Urinary bladder (tissue), 4 donors: ENCODE measurements around the gene ORAI3. TPM values are rescaled to one million over a fixed set of nuclear protein-coding genes. Genes with fewer than 3 reads are reported as not detected.

Source experiments
- DNase-seq: peaks from one replicate; pipeline ENCODE4 v3.0.0-alpha.2; 2015; ENCODE audit errors: extremely low spot score
- H3K27ac ChIP-seq: one replicate; pipeline ENCODE4 v1.5.1; 2013; ENCODE audit warnings: low read depth, mild to moderate bottlenecking, moderate library complexity
- H3K36me3 ChIP-seq: one replicate; pipeline ENCODE4 v1.6.1; 2013; ENCODE audit warnings: mild to moderate bottlenecking, moderate library complexity; ENCODE audit not compliant: insufficient read depth
- H3K4me1 ChIP-seq: one replicate; pipeline ENCODE4 v1.6.1; 2013; ENCODE audit warnings: mild to moderate bottlenecking, moderate library complexity; ENCODE audit not compliant: insufficient read depth
- H3K4me3 ChIP-seq: one replicate; pipeline ENCODE4 v1.5.1; 2013; ENCODE audit warnings: low read depth, low read length
- WGBS: extraction: QIAGEN DNeasy Blood & Tissue Kit; methylation state at CpG from one replicate; pipeline ENCODE4 v1.1.7; 2013; 5-methylcytosine and 5-hydroxymethylcytosine counted together
- polyA plus RNA-seq: library from polyadenylated mRNA; stranded (reverse); fragments of 200-250 nt; gene quantifications from one replicate; pipeline ENCODE4 v1.2.3, GENCODE V29; 2013
- total RNA-seq: library from RNA; depleted of rRNA; stranded (reverse); fragments of >200 nt; gene quantifications from one replicate; pipeline ENCODE4 v1.2.3, GENCODE V29; 2014
- donor health status: healthy with polysubstance abuse.
- donor health status: healthy.

The ORAI3 gene
- total and polyA plus RNA-seq, 2 donors, result 16.7 to 39.7 TPM

DNA sequence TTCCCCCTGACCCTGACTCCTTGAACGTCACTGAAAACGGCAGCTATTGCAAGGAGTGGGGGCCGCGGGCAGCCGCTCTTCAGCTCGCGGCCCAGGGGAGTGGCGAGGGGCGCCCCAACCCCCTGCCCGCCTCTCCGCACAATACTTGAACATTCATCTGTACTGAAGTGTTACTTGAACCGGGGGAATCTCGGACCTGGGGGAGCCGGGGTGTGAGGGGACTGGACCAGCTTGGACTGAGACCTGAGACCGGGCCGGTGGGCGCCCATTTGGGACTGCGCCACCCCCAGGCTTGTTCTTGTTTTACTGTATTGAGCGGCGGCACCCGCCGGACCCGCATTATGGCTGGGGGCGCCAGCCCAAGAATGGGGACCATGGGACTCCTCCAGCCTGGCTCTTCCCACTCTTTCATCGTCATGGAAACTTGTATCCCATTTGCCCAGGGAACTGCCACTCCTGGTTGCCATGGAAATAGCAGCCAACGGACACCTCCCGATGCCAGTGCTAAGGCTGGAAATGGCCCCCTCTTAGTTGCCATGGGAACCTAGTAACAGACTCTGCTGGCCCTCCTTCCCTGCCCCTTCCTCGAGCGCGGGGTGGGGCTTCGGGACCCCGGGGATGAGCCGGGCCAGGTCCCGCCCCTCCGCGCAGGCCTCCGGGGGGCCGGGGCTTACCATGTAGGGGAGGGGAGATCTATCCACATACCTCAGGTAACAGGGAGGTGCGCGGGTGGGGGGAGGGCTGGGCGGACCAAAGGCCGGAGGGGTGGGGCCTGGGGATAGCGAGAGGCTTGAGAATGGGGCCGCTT is 805 bp upstream of the ORAI3 start:
- Histone ChIP-seq H3K27ac (peak overlapping the region; percentile 93), H3K4me3 (peak overlapping the region; percentile 96), H3K36me3 (no peaks in the 10 kb centered on the region), H3K4me1 (peaks cover 2% of the 10 kb centered on the region)
- DNase-seq, result peak; percentile 97
- WGBS, result 18% methylated on average over 44 of the region's 44 CpGs

- WGBS, result 6% methylated on average over 21 of the region's 21 CpGs
Observed at GRCh38 chr16:30949650-30950515, 1.0 kb downstream of the ORAI3 start.

DNA sequence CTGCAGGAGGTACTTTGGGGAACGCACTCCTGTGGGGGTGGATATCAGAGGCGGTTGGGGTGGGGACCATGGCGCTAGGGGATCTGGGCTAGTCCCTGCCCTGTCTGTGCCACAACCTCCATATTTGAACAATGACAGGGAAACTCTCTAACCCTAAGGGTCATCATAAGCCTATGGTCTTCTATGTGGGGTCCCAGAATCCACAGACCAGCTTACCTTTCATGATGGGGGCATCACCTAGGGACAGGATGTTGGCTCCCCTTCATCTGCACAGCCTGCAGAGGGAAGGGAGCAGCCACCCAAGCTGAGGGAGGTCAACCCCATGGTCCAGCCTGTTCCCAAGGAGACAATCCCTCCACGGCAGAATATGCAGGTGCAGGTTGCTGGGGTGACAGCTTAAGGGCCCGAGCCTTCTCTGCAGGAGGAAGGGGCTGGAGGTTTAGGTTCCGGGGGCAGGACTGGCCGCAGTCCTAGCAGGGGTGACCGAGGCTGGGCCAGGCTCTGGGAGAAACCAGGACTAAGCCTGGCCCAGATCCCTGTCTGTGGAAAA is 1.7 kb downstream of the ORAI3 start:
- DNase-seq, result no peak
- Histone ChIP-seq H3K36me3 (no peaks in the 10 kb centered on the region), H3K27ac (peak overlapping the region; percentile 72), H3K4me3 (no peak overlapping the region), H3K4me1 (peaks cover 2% of the 10 kb centered on the region)
- 67% methylated on average over 8 of the region's 8 CpGs for WGBS

More at GRCh38 chr16:30949650-30950515, 1.0 kb downstream of the ORAI3 start:
- Histone ChIP-seq H3K4me1 (peaks cover 2% of the 10 kb centered on the region), H3K27ac (peak overlapping the region; percentile 93), H3K36me3 (no peaks in the 10 kb centered on the region), H3K4me3 (peak overlapping the region; percentile 96)
- DNase-seq, result no peak

GRCh38 chr16:30951193-30951592 is 2.3 kb downstream of the ORAI3 start:
- Histone ChIP-seq H3K36me3 (no peaks in the 10 kb centered on the region), H3K4me3 (no peak overlapping the region), H3K27ac (peak overlapping the region; percentile 72), H3K4me1 (peaks cover 2% of the 10 kb centered on the region)
- DNase-seq, result no peak
- 43% methylated on average over 1 of the region's 1 CpG for WGBS

DNA sequence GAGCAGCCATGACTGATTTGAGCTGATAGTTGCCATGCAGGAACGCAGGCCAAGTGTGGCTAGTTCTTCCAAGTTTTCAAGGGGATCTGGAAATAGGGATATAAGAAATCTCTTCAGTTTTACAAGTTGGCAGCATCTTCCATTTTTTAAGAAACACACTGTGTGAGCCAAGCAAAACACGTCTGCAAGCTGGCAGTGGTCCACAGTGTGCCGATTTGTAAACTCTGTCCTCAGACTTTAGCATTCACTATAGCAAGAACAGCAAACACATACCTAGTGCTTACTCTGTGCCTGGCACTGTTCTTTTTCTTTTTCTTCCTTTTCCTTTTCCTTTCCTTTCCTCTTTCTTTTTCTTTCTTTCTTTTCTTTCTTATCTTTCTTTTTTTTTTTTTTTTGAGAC is 2.9 kb downstream of the ORAI3 start:
- Histone ChIP-seq H3K36me3 (no peaks in the 10 kb centered on the region), H3K4me3 (no peak overlapping the region), H3K27ac (peak overlapping the region; percentile 40), H3K4me1 (peaks cover 2% of the 10 kb centered on the region)
- DNase-seq, result no peak
- WGBS, result 18% methylated on average over 3 of the region's 3 CpGs

- no peaks in the 10 kb centered on the region for H3K36me3 ChIP-seq
- no peak overlapping the region for H3K4me3 ChIP-seq
- WGBS, result 80% methylated on average over 9 of the region's 9 CpGs
- H3K27ac ChIP-seq, result no peak overlapping the region
- peaks cover 2% of the 10 kb centered on the region for H3K4me1 ChIP-seq
- no peak for DNase-seq
Observed at GRCh38 chr16:30953111-30953510, 4.2 kb downstream of the ORAI3 start.

GRCh38 chr16:30953511-30954124 is 4.8 kb downstream of the ORAI3 start:
- Histone ChIP-seq H3K4me1 (peaks cover 5% of the 10 kb centered on the region), H3K4me3 (no peak overlapping the region), H3K36me3 (no peaks in the 10 kb centered on the region), H3K27ac (no peak overlapping the region)
- no peak for DNase-seq
- whole genome bisulfite sequencing, result 34% methylated on average over 15 of the region's 15 CpGs

GRCh38 chr16:30954993-30955392 is 6.1 kb downstream of the ORAI3 start:
- DNase-seq, result no peak
- H3K27ac ChIP-seq, result no peak overlapping the region
- H3K4me1 ChIP-seq, result peaks cover 7% of the 10 kb centered on the region
- WGBS, result 77% methylated on average over 8 of the region's 8 CpGs
- H3K36me3 ChIP-seq, result no peaks in the 10 kb centered on the region
- H3K4me3 ChIP-seq, result no peak overlapping the region

DNA sequence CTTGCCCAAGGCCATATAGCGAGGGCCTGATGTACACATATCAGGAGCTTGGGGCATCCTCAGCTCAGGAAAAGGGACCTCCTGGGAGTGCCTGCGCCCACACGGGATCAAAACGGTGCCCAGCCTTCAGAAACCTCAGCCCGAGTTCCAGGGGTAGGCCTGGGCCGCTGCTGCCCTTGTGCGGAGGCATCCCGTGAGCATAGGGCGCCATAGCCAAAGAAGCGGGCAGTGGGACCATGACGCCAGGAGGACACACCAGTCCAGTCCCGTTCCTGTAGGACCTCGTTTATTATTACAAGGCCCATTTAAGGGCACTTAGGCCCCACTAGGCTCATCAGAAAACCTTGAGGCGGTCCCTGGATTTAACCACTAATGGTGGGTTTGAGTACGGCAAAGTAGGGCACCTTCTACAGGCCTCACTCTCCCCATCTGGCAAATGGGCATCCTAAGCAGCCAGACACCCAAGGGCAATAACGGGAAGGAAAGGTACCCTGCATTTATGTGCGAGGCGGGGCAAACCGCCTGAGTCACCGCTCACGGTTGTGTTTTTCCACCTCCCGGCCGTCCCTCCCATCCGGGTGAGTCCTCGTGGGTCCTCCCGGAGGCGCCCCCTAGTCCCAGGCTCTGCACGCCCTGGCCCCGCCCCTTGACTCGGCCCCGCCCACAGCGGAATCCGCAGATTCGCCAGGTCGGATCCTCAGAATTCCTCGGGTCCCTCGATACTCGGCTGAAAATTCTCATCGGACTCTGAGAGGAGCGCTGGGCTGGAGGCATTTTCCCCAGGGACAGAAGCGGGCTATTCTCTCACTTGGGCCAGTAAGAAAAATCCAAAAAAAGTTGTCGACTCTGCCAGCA is 8.0 kb downstream of the ORAI3 start:
- Histone ChIP-seq H3K36me3 (no peaks in the 10 kb centered on the region), H3K27ac (peak overlapping the region; percentile 82), H3K4me1 (peaks cover 5% of the 10 kb centered on the region), H3K4me3 (peak overlapping the region; percentile 96)
- 25% methylated on average over 42 of the region's 42 CpGs for WGBS
- DNase-seq, result no peak

DNA sequence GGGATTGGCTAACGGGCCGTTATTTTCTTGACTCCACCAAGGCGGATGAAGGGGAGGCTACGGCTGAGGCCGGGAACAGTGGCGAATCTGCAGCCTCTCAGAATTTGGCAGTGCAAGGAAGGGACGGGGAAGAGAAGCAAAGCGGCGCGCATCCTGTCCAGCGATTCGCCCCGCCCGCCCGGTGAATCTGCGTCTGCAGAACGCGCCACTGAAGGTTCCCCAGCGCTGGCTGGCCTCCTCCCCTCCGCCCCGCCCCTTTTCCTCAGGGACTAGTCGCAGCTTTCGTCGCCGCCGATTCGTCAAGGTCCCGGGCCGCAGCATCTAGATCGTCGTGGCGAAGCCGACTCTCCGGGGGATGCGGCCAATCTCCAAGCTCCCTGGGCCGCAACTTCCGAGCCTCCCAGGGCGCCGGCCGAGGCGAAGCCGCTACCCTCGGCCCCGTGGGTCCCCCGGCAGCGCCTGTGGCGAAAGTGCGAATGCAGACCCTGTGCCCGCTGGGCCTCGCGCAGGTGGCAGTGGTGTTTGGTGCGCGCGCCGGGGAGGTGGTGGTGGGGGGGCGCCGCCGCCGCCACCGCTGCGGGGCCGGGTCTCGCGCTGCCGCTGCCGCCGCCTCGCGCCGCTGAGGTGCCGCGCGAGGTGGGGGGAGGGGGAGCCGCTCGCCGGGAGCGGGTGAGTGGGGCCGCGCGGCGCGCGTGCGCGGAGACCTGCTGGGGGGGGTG is 8.7 kb downstream of the ORAI3 start, which contains the start of gene SETD1A:
TSS of gene SETD1A (plus strand) at position 299 of the 719 bp plus-strand sequence. CDS start 978 bp downstream, outside the sequence.
- WGBS, result under 1% methylated on average over 83 of the region's 85 CpGs
- peak; percentile 91 for DNase-seq
- Histone ChIP-seq H3K27ac (peak within 1 kb of the TSS; percentile 82), H3K4me3 (peak within 1 kb of the TSS; percentile 96), H3K36me3 (no peaks in the 10 kb centered on the region), H3K4me1 (peaks cover 5% of the 10 kb centered on the region)

- H3K27ac ChIP-seq, result no peak overlapping the region
- H3K4me3 ChIP-seq, result peak overlapping the region; percentile 96
- WGBS, result 11% methylated on average over 54 of the region's 55 CpGs
- DNase-seq, result no peak
- no peaks in the 10 kb centered on the region for H3K36me3 ChIP-seq
- peaks cover 5% of the 10 kb centered on the region for H3K4me1 ChIP-seq
Observed at GRCh38 chr16:30958175-30959079, 9.6 kb downstream of the ORAI3 start.
